Stimulated activated CD4-positive, alpha-beta T cell treated with anti-CD3 and anti-CD28 coated beads, Interleukin-4, amount 100 ng/mL, for 1 hour (primary cell): ENCODE measurements around the gene CHORDC1.

Source experiments
- DNase-seq: peaks from one replicate; pipeline ENCODE4 v3.0.0-alpha.2; 2020

The CHORDC1 gene

GRCh38 chr11:90222459-90223247 is at the start of gene CHORDC1:
Gene CHORDC1 (minus strand): TSS chr11:90223049. CDS start chr11:90222954, 95 bp downstream.
- DNase-seq = peak; percentile 94

DNA sequence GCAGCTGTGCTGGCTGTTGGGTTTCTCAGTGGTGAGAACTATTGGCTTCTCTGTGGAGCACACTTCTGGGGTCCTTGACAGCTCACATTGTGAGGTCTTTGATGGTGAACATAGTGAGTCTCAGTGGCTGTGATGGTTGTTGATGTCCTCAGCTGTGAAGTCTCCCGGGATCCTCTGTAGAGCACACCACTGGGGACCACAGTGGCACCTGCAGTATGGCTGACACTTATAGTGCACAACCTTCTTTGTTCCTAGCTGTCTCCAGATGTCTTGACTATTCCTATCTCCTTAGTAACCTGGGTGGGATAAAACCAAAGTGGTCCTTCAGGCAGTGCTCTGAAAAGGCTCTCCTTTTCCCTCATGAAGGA is 34.3 kb upstream of the CHORDC1 start:
- DNase-seq = no peak

- no peak for DNase-seq
These were observed 33.7 kb upstream of the CHORDC1 start for GRCh38 chr11:90256404-90257157.

GRCh38 chr11:90254065-90254464 is 31.2 kb upstream of the CHORDC1 start:
- DNase-seq = no peak

- DNase-seq = no peak
These were observed 29.2 kb upstream of the CHORDC1 start for GRCh38 chr11:90252053-90252452.

- no peak for DNase-seq
These were observed 28.8 kb upstream of the CHORDC1 start for GRCh38 chr11:90251599-90251998.

- DNase-seq = peak; percentile 4
These were observed 28.1 kb upstream of the CHORDC1 start for GRCh38 chr11:90250970-90251369.

DNA sequence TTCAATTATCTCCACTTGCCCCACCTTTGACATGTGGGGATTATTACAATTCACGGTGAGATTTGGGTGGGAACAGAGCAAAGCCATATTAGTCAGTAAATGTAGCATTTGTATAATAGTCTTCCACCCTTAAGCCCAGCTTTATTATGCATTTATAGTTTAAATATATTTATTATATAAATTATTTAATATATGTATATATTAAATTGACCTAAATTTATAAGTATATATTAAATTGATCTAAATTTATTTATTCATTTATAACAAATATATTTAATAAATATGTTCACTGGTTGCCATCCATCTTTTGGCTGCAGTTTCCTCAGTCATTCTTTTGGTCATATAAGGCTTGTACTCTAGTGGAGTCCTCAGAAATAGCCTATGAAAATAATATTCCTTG is 23.6 kb upstream of the CHORDC1 start:
- DNase-seq = no peak

DNA sequence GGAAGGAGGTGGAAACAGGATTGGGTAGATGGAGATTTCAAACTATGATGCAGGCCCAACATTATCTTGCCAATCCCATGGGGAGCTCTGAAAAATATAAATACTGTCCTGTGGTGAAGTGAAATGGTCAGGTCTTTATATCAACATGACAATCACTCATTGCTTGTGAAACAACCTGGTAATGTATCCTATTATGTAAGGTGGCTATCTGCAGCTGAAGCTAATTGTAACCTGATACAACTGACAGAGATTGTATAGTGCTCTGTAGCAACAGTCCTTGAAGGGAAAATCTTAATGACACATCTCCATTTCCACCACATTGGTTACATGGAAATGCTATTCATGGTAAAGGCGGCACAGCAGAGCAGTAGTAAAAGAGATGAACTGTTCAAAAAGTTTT is 20.7 kb upstream of the CHORDC1 start:
- no peak for DNase-seq

DNA sequence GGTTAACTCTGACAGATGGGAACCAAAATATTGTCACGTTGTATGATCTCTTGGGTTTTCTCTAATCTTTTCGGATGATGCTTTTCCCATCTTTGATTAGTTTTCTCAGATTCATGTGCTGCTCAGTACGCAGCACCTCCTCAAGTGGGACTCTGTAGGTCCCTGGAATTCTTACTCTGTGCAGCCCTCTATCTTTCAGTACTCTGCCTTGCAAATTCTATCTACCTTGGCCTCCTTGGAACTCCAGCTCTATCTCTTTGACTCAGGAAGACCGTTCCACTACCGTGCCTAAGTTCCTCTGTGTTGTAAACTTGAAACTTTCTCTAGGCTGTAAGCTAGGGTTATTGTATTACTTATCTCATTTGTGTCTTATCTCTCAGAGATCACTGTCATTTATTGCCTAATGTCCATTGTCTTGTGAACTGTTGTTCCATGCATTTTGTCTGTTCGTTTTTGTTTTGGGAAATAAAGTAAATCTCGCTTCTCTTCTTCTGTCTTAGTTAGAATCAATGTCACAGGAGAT is 20.1 kb upstream of the CHORDC1 start:
- no peak for DNase-seq

DNA sequence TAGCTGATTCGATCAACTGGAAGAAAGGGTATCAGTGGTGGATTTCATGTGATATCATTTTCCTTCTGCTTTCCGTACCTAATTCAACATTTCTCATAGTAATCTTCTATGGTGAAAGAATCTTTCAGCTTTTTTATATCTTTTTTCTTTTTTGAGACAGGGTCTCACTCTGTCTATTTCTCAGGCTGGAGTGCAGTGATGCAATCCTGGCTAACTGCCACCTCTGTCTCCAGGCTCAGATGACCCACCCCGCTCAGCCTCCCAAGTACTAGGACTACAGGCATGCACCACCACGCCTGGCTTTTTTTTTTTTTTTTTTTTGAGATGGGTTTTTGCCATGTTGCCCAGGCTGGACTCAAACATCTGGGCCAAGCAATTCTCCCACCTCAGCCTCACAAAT is 18.6 kb upstream of the CHORDC1 start:
- DNase-seq = no peak

- peak; percentile 37 for DNase-seq
These were observed 17.3 kb upstream of the CHORDC1 start for GRCh38 chr11:90239967-90240636.

DNA sequence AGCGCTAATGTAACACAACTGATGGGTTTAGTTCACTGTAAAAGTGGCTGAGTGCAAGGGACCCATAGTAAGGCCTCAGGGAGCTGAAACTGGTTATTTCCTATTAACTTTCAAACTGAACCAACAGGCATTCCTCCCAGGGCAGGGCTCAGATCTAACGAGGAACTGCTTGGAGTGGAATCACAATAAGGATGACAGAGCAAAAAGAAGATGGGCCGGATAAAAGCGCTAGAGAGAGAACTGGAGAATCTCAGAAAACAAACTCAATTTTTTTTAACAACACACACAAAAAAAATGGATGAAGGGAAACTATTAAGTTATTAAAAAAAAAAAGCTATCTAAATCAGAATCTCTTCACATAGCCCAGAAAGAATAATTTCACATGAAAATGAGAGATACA is 14.2 kb upstream of the CHORDC1 start:
- no peak for DNase-seq

DNA sequence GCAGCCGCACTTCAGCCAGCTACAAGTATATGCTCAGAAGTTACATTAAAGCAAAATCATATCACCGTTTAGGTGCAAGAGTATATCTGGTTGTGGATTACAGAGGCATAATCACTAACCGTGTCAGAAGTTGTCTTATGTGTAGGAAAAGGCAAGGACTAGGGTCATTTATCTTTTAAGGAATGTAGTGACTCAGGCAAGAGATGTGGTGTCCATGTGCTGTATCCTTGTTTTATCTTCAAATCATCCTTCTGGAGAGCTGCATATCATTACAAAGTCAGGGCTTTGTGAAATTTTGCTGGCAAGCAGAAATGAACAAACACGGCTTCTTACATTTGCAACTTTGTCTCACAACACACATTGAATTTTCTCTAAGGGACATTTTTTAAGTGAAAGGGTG is 12.7 kb upstream of the CHORDC1 start:
- no peak for DNase-seq

DNA sequence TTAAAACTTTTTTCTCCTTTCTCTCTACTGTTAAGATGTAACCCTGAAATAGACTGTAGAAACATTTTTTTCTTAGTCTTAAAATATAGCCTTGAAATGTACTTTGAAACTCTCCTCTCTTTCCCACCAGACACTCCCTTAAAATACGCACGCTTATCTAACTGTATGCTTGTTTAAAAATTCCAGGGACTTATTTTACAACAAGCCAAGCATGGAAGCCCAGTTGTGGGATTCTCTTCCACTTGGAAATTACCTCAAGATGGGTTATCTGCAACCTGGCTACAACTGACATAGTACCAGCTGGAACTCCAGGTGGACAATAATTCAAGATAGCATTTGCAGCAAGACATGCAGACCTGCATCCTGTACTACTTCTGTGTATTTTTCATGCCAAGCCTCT is 12.1 kb upstream of the CHORDC1 start:
- no peak for DNase-seq

DNA sequence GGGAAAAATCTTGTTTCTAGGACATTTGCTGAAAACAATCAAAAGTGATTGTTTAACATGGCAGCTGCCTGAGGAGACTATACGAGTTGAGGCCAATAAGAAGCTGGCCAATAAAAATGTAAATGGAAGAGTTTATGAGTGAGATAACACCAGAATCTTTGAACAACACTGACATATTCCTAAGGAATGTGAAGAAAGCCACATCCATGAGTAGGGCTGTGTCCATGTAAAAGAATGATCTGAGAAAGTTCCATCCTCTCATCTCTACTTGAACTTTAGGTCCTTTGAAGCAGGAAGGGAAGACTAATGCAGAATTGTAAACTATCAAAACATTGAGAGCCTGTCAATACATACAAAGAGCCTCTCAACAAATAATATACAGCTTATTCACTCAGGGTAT is 6.9 kb upstream of the CHORDC1 start:
- no peak for DNase-seq

DNA sequence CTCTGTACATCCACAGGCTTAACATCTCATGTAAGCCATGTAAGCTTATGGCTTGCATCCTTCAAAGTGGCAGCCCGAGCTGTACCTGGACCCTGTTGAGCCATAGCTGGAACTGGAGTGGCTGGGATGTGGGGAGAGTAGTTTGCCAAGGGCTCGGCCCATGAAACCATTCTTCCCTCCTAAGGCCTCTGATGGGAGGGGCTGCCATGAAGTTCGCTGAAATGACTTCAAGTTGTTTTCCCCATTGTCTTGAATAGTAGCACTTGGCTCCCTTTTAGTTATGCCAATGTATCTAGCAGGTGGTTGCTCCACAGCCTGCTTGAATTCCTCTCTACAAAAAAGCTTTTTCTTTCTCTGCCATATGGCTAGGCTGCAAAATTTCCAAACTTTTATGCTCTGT is 5.2 kb upstream of the CHORDC1 start:
- DNase-seq = no peak

DNA sequence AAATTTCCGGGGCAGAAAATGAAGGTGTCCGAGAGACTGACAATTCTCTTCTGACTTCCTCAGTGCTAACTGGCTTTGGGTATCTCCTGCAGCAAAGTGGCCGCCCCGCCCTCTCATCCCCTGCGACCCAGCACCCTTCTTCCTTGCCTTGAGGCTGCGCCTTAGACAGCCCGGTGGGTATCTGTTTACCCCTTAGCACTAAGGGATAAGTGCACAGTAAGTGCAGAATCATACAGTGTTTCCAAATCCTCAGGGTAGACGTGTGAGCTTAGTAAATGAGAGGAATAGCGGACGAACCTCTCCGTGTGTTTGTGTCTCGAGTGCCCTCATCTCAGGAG is 368 bp upstream of the CHORDC1 start:
- no peak for DNase-seq

DNA sequence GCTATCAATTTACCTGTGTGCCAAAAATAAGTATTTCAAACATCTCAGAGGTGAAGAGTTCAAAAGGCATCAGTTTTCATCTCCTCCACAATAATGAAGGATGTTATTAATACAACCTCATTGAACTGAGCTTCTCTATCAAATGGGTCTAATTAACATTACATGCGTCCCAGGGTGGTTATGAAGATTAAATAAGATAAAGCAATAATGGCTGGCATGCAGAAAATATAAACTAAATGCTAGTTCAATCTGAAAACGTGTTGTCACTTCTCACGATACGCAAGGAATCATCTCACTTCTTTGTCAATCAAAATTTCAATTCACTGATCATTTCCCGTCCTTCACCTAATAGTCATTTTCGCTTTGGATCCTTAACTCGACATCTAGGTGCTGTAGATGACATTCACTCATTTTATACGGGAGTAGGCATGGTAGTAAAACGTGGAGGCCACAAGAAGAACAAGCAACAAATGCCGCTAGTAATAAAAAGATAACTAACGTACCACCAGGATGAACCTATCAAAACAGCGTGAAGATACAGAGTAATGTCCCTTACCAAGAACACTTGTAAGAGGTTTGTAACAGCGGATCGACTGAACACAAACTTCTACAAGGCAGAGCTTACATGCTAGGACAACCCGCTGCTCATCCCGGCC is 918 bp downstream of the CHORDC1 start:
- DNase-seq = no peak

GRCh38 chr11:90220391-90220790 is 2.5 kb downstream of the CHORDC1 start:
- DNase-seq = no peak

DNA sequence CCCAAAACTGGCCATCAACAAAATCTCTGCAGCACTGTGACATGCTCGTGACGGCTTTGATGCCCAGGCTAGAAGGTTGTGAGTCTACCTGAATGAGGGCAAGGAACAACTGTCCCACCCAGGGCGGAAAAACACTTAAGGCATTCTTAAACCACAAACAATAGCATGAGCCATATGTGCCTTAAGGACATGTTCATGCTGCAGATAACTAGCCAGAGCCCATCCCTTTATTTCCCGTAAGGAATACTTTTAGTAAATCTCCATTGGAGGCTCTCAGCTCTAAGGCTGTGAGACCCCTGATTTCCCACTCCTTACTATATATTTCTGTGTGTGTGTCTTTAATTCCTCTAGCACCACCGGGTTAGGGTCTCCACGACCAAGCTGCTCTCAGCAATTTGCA is 3.4 kb downstream of the CHORDC1 start:
- DNase-seq = no peak

DNA sequence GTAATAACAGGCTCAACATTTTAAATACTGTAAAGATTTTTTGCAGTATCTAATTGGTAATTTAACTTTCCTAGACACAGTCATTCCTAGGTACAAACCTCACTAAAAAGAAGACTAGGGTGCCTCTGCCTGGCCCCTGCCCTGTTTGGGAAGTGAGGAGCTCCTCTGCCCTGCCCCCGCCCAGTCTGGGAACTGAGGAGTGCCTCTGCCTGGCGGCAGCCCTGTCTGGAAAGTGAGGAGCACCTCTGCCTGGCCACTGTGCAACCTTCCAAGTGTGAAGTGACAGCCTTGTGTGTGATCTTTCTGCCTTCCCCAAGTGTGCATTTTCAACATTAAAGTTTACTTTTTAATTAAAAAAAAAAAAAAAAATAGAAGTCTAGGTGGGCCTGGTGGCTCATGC is 4.2 kb downstream of the CHORDC1 start:
- DNase-seq = no peak

- DNase-seq = no peak
These were observed 6.2 kb downstream of the CHORDC1 start for GRCh38 chr11:90216611-90217010.
